Neural progenitor cell (in vitro differentiated cells): Measurements from ENCODE around the gene NPRL2. TPM values are rescaled to one million over a fixed set of nuclear protein-coding genes. Genes with fewer than 3 reads are reported as not detected.

Source experiments
- DNase-seq: peaks from one replicate; pipeline ENCODE4 v3.0.0-alpha.2; 2016; ENCODE audit warnings: low spot score
- H2AFZ ChIP-seq: fragments of 200-600 bp; sonication (generic); replicated peaks from 2 replicates; pipeline ENCODE4 v1.6.1; 2016; ENCODE audit warnings: antibody characterized with exemption
- H3F3A ChIP-seq: fragments of 200-600 bp; sonication (generic); 2 replicates; pipeline ENCODE4 v1.6.1; 2016; ENCODE audit warnings: antibody characterized with exemption, low read depth
- H3K27ac ChIP-seq: fragments of 200-600 bp; sonication (generic); 2 replicates; pipeline ENCODE4 v1.5.1; 2016; ENCODE audit warnings: mild to moderate bottlenecking
- H3K27me3 ChIP-seq: fragments of 200-600 bp; sonication (generic); 2 replicates; pipeline ENCODE4 v1.6.1; 2016; ENCODE audit warnings: mild to moderate bottlenecking, moderate library complexity
- H3K36me3 ChIP-seq: fragments of 200-600 bp; sonication (generic); 2 replicates; pipeline ENCODE4 v1.5.1; 2016
- H3K4me1 ChIP-seq: fragments of 200-600 bp; sonication (generic); 2 replicates; pipeline ENCODE4 v1.6.1; 2016; ENCODE audit warnings: mixed run types
- H3K4me2 ChIP-seq: fragments of 200-600 bp; sonication (generic); 2 replicates; pipeline ENCODE4 v1.6.1; 2016
- H3K4me3 ChIP-seq: fragments of 200-600 bp; sonication (generic); 2 replicates; pipeline ENCODE4 v1.5.1; 2016
- H3K79me2 ChIP-seq: fragments of 200-600 bp; sonication (generic); 2 replicates; pipeline ENCODE4 v1.6.1; 2016; ENCODE audit warnings: low read depth
- H3K9ac ChIP-seq: fragments of 200-600 bp; sonication (generic); 2 replicates; pipeline ENCODE4 v1.6.1; 2016
- H3K9me3 ChIP-seq: fragments of 200-600 bp; sonication (generic); 2 replicates; pipeline ENCODE4 v1.5.1; 2016; ENCODE audit warnings: low read depth
- H4K20me1 ChIP-seq: fragments of 200-600 bp; sonication (generic); 2 replicates; pipeline ENCODE4 v1.6.1; 2016; ENCODE audit warnings: low read depth
- H3K27ac Mint-ChIP-seq: 3 replicates; pipeline ENCODE4 v1.8.0; 2021; ENCODE audit warnings: mixed read lengths
- H3K27me3 Mint-ChIP-seq: 2 replicates; pipeline ENCODE4 v1.8.0; 2022; ENCODE audit warnings: low read depth, mild to moderate bottlenecking, inconsistent platforms, moderate library complexity, mixed read lengths; ENCODE audit not compliant: insufficient read depth
- H3K36me3 Mint-ChIP-seq: 3 replicates; pipeline ENCODE4 v1.8.0; 2021; ENCODE audit warnings: mixed read lengths
- H3K4me1 Mint-ChIP-seq: 3 replicates; pipeline ENCODE4 v1.8.0; 2021; ENCODE audit warnings: mixed read lengths
- H3K4me3 Mint-ChIP-seq: 3 replicates; pipeline ENCODE4 v1.8.0; 2021; ENCODE audit warnings: mild to moderate bottlenecking, moderate library complexity, mixed read lengths
- H3K9me3 Mint-ChIP-seq: 3 replicates; pipeline ENCODE4 v1.8.0; 2020; ENCODE audit warnings: mixed read lengths
- CTCF ChIP-seq: fragments of 200-600 bp; sonication (generic); IDR thresholded peaks from 2 replicates; pipeline ENCODE4 v1.5.1; 2017; ENCODE audit warnings: antibody characterized with exemption, mild to moderate bottlenecking
- EZH2 ChIP-seq: fragments of 200-600 bp; sonication (generic); IDR thresholded peaks from 2 replicates; pipeline ENCODE4 v1.6.1; 2017; ENCODE audit warnings: antibody characterized with exemption, mild to moderate bottlenecking, moderate library complexity
- EZH2phosphoT487 ChIP-seq: fragments of 200-600 bp; sonication (generic); IDR thresholded peaks from 2 replicates; pipeline ENCODE4 v1.6.1; 2017; ENCODE audit warnings: antibody characterized with exemption
- total RNA-seq: library from RNA; depleted of rRNA; stranded (reverse); fragments of >200 nt; gene quantifications from 2 replicates; pipeline ENCODE4 v1.2.3, GENCODE V29; 2015; ENCODE audit warnings: low replicate concordance

The NPRL2 gene
- total RNA-seq, 1 donor from 2014 or later, result 15.5 TPM

DNA sequence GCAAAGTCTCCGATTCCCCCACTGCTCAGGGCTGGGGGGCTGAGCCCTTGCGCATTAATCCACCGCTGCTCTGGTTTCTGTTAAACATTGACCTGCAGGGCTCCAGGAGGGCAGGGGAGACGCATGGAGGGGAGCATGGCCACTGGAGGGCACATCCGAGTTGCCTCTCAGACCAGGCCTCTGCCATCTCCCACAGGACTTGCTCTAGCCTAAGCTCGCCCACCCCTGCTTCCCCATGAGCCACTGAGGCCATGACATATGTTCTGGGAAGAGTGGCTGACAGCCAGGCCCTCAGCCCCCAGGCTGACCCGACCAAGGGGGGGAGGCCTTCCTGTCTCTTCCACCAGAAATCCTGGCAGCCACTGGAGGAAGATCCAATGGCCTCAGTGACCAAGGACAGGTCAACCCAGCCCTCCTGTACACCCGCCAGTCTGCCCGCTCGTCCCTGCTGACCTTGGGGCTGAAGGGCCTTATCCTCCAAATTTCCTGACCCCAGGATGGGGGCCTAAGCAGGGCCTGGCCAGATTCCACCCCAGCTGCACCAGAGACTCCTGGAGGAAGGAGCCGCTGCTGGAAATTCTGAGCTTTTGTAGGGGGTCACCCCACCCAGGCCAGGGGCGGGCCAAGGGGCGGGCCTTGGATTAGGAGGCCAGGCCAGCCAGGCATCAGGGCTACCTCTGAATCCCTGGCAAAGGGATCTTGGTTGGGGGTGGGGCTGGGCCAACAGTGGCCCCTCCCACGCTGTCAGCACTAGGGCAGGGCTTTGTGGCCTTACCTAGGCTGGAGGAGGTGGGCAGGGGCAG, 47.4 kb downstream of the NPRL2 start, which contains the start of gene HYAL1:
HYAL1 (minus strand) TSS at position 562 of the 803 bp plus-strand sequence. CDS start 618 bp downstream, outside the sequence.
- TF ChIP-seq CTCF, result peak; percentile 17
- TF ChIP-seq EZH2, result no peak
- TF ChIP-seq EZH2phosphoT487, result no peak
- Mint-ChIP-seq H3K27ac (no peak within 1 kb of the TSS), H3K4me1 (peaks cover 22% of the 10 kb centered on the region), H3K9me3 (peaks cover 14% of the 10 kb centered on the region), H3K27me3 (peaks cover 10% of the 10 kb centered on the region), H3K36me3 (peaks cover 3% of the 10 kb centered on the region), H3K4me3 (no peak within 1 kb of the TSS)
- Histone ChIP-seq H3K4me2 (no peak within 1 kb of the TSS), H3K9me3 (peaks cover 8% of the 10 kb centered on the region), H3K36me3 (no peaks in the 10 kb centered on the region), H4K20me1 (peaks cover 6% of the 10 kb centered on the region), H3F3A (peaks cover 5% of the 10 kb centered on the region), H3K79me2 (no peaks in the 10 kb centered on the region), H3K4me1 (peaks cover 13% of the 10 kb centered on the region), H2AFZ (no peak within 1 kb of the TSS), H3K4me3 (no peak within 1 kb of the TSS), H3K9ac (no peak within 1 kb of the TSS), H3K27ac (peak within 1 kb of the TSS; percentile 37), H3K27me3 (no peaks in the 10 kb centered on the region)
- DNase-seq, result peak; percentile 69

DNA sequence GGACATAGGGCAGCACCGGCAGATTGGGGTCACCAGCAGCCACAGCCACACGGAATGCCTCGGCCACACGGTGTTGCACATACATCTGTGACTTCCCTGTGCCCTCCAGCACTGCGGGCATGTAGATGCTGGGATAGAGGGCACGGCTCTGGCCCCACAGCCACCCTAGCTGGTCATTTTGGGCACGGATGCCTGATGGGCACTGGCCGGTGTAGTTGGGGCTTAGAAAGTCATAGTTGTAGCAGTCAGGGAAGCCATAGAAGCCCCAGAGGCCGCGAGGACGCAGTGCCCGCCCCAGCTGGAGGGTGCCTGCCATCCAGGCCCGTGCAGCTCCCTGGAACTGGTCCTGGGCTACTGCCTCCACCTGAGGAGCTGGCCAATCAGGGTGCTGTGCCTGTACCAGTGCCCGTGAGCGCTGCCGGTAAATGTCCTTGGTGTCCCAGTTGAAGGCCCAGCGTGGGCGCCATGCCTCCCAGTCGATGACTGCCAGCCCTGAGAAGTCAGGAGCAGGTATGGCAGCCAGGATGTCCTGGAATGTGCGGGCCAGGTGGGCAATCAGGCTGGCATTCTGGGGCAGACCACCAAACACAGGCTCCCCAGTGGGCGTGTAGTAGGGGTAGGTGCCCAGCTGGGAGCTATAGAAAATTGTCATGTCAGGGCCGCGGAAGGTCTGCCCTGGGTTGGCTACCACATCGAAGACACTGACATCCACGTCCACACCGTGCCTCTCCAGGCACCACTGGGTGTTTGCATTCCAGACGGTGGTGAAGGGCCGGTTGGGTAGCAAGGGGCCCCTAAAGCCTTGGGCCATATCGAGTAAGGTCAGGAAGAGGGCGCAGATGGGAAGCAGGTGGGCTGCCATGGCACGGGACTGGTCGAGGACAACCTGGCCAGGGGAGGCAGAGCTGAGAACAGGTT, 48.2 kb downstream of the NPRL2 start:
- no peak overlapping the region for H3K4me2 ChIP-seq
- no peaks in the 10 kb centered on the region for H3K36me3 ChIP-seq
- Mint-ChIP-seq H3K4me1 (peaks cover 25% of the 10 kb centered on the region), H3K36me3 (peaks cover 3% of the 10 kb centered on the region), H3K4me3 (no peak overlapping the region), H3K9me3 (peaks cover 14% of the 10 kb centered on the region), H3K27ac (no peak overlapping the region), H3K27me3 (peaks cover 10% of the 10 kb centered on the region)
- H4K20me1 ChIP-seq, result peaks cover 6% of the 10 kb centered on the region
- H3K4me1 ChIP-seq, result peaks cover 13% of the 10 kb centered on the region
- no peak overlapping the region for H3K27ac ChIP-seq
- H3K27me3 ChIP-seq, result no peaks in the 10 kb centered on the region
- H3K9ac ChIP-seq, result no peak overlapping the region
- no peak for TF ChIP-seq CTCF
- no peak for TF ChIP-seq EZH2
- TF ChIP-seq EZH2phosphoT487, result no peak
- DNase-seq, result peak; percentile 1
- H2AFZ ChIP-seq, result no peak overlapping the region
- peaks cover 3% of the 10 kb centered on the region for H3K9me3 ChIP-seq
- H3K79me2 ChIP-seq, result no peaks in the 10 kb centered on the region
- H3K4me3 ChIP-seq, result no peak overlapping the region
- H3F3A ChIP-seq, result peaks cover 5% of the 10 kb centered on the region

DNA sequence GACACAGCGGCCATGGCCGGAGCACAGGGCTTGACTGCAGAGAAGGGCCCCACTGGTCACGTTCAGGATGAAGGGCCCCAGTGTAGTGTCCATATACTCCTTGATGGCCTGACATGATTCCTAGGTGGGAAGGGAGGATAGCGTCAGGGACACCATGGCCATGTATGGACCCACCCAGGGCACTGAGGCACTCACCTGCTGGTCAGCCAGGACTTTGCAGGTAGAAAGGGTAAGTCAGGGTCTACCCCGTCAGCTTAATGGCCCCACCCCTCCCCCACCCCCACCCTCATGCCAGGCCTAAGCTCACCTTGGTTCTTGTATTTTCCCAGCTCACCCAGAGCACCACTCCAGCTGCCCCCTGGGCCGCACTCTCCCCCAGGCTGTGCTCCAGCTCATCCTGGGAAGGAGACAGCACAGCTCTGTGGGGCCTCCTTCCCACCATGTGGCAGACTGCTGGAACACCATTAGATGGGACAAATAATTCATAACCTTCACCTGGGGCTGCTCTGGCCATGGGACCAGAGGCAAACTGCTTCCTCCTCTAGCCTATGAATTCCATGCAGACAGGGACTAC, 49.8 kb downstream of the NPRL2 start:
- no peaks in the 10 kb centered on the region for H3K79me2 ChIP-seq
- Mint-ChIP-seq H3K36me3 (peaks cover 5% of the 10 kb centered on the region), H3K9me3 (peaks cover 6% of the 10 kb centered on the region), H3K27ac (peak overlapping the region; percentile 42), H3K27me3 (peaks cover 14% of the 10 kb centered on the region), H3K4me1 (peaks cover 25% of the 10 kb centered on the region), H3K4me3 (peak overlapping the region; percentile 96)
- H3K27ac ChIP-seq, result no peak overlapping the region
- H3K9me3 ChIP-seq, result no peaks in the 10 kb centered on the region
- no peaks in the 10 kb centered on the region for H3K36me3 ChIP-seq
- DNase-seq, result peak; percentile 1
- H3K9ac ChIP-seq, result no peak overlapping the region
- H3K4me3 ChIP-seq, result no peak overlapping the region
- peaks cover 13% of the 10 kb centered on the region for H3K4me1 ChIP-seq
- H4K20me1 ChIP-seq, result peaks cover 6% of the 10 kb centered on the region
- H2AFZ ChIP-seq, result no peak overlapping the region
- no peak overlapping the region for H3K4me2 ChIP-seq
- H3F3A ChIP-seq, result peaks cover 5% of the 10 kb centered on the region
- no peak for TF ChIP-seq CTCF
- TF ChIP-seq EZH2, result no peak
- H3K27me3 ChIP-seq, result no peaks in the 10 kb centered on the region
